ENCODE data around the gene FAM120B. TPM values are rescaled to one million over a fixed set of nuclear protein-coding genes. Genes with fewer than 3 reads are reported as not detected.

Gene FAM120B
- total RNA-seq, 2 donors from 2014 or later: 25.1 to 28.5 TPM

GRCh38 chr6:170381562-170381961, 75.0 kb downstream of the FAM120B start:
- H3K9me3 ChIP-seq: no peaks in the 10 kb centered on the region
- H3K4me3 ChIP-seq: no peak overlapping the region

GRCh38 chr6:170383466-170384035, 77.0 kb downstream of the FAM120B start:
- TF ChIP-seq CTCF (IDR thresholded peaks at IDR 0.05): no peak
- intact Hi-C loops (cut with DNase I): no loop called here

More at GRCh38 chr6:170381562-170381961, 75.0 kb downstream of the FAM120B start:
- no peaks in the 10 kb centered on the region for H3K4me1 ChIP-seq
- TF ChIP-seq CTCF (IDR thresholded peaks at IDR 0.05): no peak
- no peak overlapping the region for H3K27ac ChIP-seq
- H3K36me3 ChIP-seq: no peaks in the 10 kb centered on the region
- no peak overlapping the region for H3K9ac ChIP-seq (ENCODE audit: low read depth in 2 of 2, low read length in 2 of 2)
- DNase-seq: no peak
- no peaks in the 10 kb centered on the region for H3K27me3 ChIP-seq
- intact Hi-C loops (cut with DNase I): no loop called here

GRCh38 chr6:170385506-170385905, 78.9 kb downstream of the FAM120B start:
- no peak for TF ChIP-seq CTCF (IDR thresholded peaks at IDR 0.05)
- Histone ChIP-seq H3K9ac (ENCODE audit: low read depth in 2 of 2, low read length in 2 of 2) (no peak overlapping the region), H3K27ac (no peak overlapping the region), H3K36me3 (no peaks in the 10 kb centered on the region), H3K27me3 (no peaks in the 10 kb centered on the region), H3K4me1 (no peaks in the 10 kb centered on the region), H3K4me3 (no peak overlapping the region), H3K9me3 (no peaks in the 10 kb centered on the region)
- intact Hi-C loops (cut with DNase I): no loop called here
- no peak for DNase-seq

More at GRCh38 chr6:170383466-170384035, 77.0 kb downstream of the FAM120B start:
- Histone ChIP-seq H3K9ac (ENCODE audit: low read depth in 2 of 2, low read length in 2 of 2) (no peak overlapping the region), H3K36me3 (no peaks in the 10 kb centered on the region), H3K4me3 (no peak overlapping the region), H3K27me3 (no peaks in the 10 kb centered on the region), H3K27ac (no peak overlapping the region), H3K9me3 (no peaks in the 10 kb centered on the region), H3K4me1 (no peaks in the 10 kb centered on the region)
- no peak for DNase-seq

GRCh38 chr6:170388113-170388512, 81.6 kb downstream of the FAM120B start:
- no peaks in the 10 kb centered on the region for H3K4me1 ChIP-seq
- no peak overlapping the region for H3K27ac ChIP-seq
- H3K9ac ChIP-seq (ENCODE audit: low read depth in 2 of 2, low read length in 2 of 2): no peak overlapping the region
- intact Hi-C loops (cut with DNase I): no loop called here
- no peaks in the 10 kb centered on the region for H3K27me3 ChIP-seq
- H3K4me3 ChIP-seq: no peak overlapping the region
- DNase-seq: no peak
- no peak for TF ChIP-seq CTCF (IDR thresholded peaks at IDR 0.05)
- H3K9me3 ChIP-seq: no peaks in the 10 kb centered on the region
- no peaks in the 10 kb centered on the region for H3K36me3 ChIP-seq

GRCh38 chr6:170393033-170393432, 86.5 kb downstream of the FAM120B start:
- peaks cover 4% of the 10 kb centered on the region for H3K36me3 ChIP-seq
- H3K4me1 ChIP-seq: no peaks in the 10 kb centered on the region

More at GRCh38 chr6:170393033-170393432, 86.5 kb downstream of the FAM120B start:
- Histone ChIP-seq H3K27ac (no peak overlapping the region), H3K9ac (ENCODE audit: low read depth in 2 of 2, low read length in 2 of 2) (no peak overlapping the region), H3K9me3 (no peaks in the 10 kb centered on the region), H3K27me3 (no peaks in the 10 kb centered on the region), H3K4me3 (no peak overlapping the region)
- DNase-seq: no peak
- intact Hi-C loops (cut with DNase I): no loop called here
- no peak for TF ChIP-seq CTCF (IDR thresholded peaks at IDR 0.05)
